Measurements from ENCODE around the gene PROZ. TPM values are rescaled to one million over a fixed set of nuclear protein-coding genes. Genes with fewer than 3 reads are reported as not detected.

PROZ gene
- total and polyA plus RNA-seq, 5 experiments from 2014 or later, result not detected

DNA sequence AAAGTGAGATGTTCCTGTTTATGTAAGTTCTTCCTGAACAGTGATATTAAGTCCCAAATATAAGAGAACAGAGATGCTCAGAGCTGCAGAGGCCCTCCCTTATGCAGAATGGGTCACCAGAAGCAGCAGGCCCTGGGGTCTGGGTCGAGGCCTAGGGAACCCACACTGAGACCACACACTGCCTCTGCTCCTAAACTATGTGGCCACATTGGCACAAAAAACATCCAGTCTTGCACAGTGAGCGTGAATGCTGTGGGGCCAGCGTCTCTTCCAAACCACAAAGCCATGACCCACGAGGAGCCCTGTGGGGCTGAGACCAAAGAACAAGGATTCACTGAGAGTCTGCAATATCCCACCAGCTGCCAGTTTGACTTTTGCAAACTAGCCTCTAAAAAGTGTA is 23.6 kb downstream of the PROZ start:
- Mint-ChIP-seq H3K36me3 (peaks cover 0 to 76% (median 31%) of the 10 kb centered on the region in 3 donors), H3K9me3 (peaks cover 0 to 2% (median 0%) of the 10 kb centered on the region in 9 donors), H3K27ac (peak overlapping the region in 2 of 10 donors; percentile 38 to 84), H3K4me3 (no peak overlapping the region), H3K27me3 (no peaks in the 10 kb centered on the region), H3K4me1 (peaks cover 7 to 57% (median 18%) of the 10 kb centered on the region in 4 donors)
- no peak for ATAC-seq
- DNase-seq, result no peak
- POLR2A ChIA-PET, result interaction anchor here (0.6 to 1.5 kb wide), 2 partner anchors 27 to 58 kb away, joined by 3 to 4 read pairs; partner anchors contain the start of gene CUL4A

DNA sequence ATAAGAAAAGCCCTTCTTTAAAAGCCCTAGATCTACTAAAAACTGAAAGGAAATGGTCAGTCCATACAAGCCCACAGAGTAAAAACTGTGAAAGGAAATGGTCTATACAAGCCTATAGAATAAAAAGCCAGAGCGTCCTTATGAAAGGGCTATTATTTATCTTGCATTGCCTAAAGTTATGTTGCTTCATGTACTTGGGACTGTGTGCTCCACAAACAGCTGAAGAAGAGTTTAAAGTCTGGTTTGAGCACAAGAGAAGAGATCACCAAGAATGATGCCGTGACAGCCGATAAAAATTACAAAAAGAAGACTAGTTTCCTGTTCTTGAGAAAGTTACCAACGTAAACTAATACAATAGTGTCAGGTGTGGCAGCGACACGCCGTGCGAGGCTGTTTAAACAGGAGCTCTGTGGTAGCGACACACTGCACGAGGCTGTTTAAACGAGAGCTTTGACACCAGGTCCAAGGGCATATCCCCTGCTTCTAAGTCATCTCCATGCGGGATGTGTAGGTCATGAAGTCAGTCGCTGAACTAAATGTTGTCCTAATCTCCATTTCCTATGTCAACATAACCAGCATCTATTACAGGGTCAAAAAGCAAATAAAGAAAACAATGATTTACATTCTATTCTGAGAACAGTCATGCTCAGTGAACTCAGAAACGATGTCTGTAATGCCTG is 25.1 kb downstream of the PROZ start:
- POLR2A ChIA-PET, result interaction anchor here (1.5 kb wide), 1 partner anchor 26 kb away, joined by 4 read pairs; the partner anchor contains the start of gene CUL4A
- Mint-ChIP-seq H3K4me3 (peak overlapping the region in 2 of 10 donors; percentile 15 to 57), H3K36me3 (peaks cover 0 to 78% (median 25%) of the 10 kb centered on the region in 3 donors), H3K27ac (peak overlapping the region in 5 of 10 donors; percentile 19 to 85 (median 72)), H3K4me1 (peaks cover 11 to 63% (median 18%) of the 10 kb centered on the region in 4 donors), H3K27me3 (no peaks in the 10 kb centered on the region), H3K9me3 (peaks cover 0 to 2% (median 0%) of the 10 kb centered on the region in 9 donors)
- DNase-seq (no peak), ATAC-seq (no peak)

- H3K27ac Mint-ChIP-seq, result peak overlapping the region; percentile 27 to 96 (median 82)
- no peaks in the 10 kb centered on the region for H3K27me3 Mint-ChIP-seq
- H3K36me3 Mint-ChIP-seq, result peaks cover 0 to 77% (median 22%) of the 10 kb centered on the region in 3 donors
- peaks cover 0 to 1% (median 0%) of the 10 kb centered on the region in 9 donors for H3K9me3 Mint-ChIP-seq
- POLR2A ChIA-PET, result interaction anchor here (1.4 kb wide), 1 partner anchor 24 kb away, joined by 6 read pairs; the partner anchor contains the start of genes CUL4A and PCID2
- ATAC-seq (peak; percentile 56 to 66), DNase-seq (peak in 1 of 10 donors; percentile 45)
- H3K4me1 Mint-ChIP-seq, result peaks cover 13 to 57% (median 18%) of the 10 kb centered on the region in 4 donors
- H3K4me3 Mint-ChIP-seq, result peak overlapping the region; percentile 57 to 87 (median 74)
These were observed 26.4 kb downstream of the PROZ start for GRCh38 chr13:113184568-113185440.

DNA sequence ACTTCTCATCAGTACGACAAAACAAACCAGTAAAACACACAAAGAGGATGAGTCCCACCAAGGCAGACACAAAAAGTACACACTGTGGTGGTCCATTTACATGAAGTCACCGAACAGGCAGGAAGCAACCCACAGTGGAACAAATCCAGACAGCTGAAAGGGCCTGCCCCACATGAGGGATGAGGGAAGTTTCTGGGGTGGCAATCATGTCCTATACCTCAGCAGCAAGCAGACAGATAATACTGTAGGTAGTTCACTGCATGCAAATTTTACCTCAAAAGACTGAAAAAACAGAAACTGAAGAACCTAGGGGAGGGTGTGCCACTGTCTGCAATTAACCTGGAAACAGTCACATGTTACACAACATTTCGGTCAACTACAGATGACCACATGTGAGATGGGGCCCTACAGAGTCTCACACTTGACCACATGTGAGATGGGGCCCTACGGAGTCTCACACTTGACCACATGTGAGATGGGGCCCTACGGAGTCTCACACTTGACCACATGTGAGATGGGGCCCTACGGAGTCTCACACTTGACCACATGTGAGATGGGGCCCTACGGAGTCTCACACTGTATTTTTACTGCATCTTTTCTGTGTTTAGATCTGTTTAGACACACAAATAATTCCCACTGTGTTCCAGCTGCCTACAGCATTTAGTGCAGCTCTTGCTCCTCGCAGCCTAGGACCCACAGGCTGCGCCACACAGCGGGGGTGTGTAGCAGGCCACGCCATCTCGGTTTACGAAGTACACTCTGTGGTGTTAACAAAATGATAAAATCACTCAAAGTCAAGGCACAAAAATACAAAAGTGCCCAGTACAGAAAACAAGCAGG is 27.8 kb downstream of the PROZ start:
- POLR2A ChIA-PET, result no interaction called here
- ATAC-seq, result peak in 1 of 2 donors; percentile 16
- H3K4me1 Mint-ChIP-seq, result peaks cover 13 to 48% (median 17%) of the 10 kb centered on the region in 4 donors
- no peaks in the 10 kb centered on the region for H3K27me3 Mint-ChIP-seq
- peak in 1 of 10 donors; percentile 26 for DNase-seq
- no peaks in the 10 kb centered on the region for H3K9me3 Mint-ChIP-seq
- H3K27ac Mint-ChIP-seq, result peak overlapping the region in 9 of 10 donors; percentile 48 to 96 (median 79)
- peaks cover 0 to 76% (median 19%) of the 10 kb centered on the region in 3 donors for H3K36me3 Mint-ChIP-seq
- H3K4me3 Mint-ChIP-seq, result peak overlapping the region in 4 of 10 donors; percentile 18 to 69 (median 54)

DNA sequence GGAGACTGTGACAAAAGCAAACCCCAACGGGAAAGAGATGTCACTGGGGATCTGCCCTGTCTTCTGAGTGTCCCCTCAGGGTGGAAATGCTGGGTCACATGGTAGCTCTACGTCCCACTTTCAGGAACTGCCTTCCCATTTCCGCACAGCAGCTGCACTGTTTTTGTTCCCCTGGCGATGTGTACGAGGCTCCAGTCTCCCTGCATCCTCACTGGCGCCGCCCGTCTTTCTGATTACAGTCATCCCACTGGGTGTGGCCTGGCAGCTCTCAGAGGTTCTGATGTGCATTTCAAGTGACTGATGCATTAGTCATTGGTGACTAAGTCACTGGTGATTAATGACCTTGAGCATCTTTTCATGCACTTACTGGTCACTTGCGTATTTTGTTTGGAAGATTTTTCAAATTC is 28.8 kb downstream of the PROZ start:
- no peak for ATAC-seq
- no peaks in the 10 kb centered on the region for H3K9me3 Mint-ChIP-seq

DNA sequence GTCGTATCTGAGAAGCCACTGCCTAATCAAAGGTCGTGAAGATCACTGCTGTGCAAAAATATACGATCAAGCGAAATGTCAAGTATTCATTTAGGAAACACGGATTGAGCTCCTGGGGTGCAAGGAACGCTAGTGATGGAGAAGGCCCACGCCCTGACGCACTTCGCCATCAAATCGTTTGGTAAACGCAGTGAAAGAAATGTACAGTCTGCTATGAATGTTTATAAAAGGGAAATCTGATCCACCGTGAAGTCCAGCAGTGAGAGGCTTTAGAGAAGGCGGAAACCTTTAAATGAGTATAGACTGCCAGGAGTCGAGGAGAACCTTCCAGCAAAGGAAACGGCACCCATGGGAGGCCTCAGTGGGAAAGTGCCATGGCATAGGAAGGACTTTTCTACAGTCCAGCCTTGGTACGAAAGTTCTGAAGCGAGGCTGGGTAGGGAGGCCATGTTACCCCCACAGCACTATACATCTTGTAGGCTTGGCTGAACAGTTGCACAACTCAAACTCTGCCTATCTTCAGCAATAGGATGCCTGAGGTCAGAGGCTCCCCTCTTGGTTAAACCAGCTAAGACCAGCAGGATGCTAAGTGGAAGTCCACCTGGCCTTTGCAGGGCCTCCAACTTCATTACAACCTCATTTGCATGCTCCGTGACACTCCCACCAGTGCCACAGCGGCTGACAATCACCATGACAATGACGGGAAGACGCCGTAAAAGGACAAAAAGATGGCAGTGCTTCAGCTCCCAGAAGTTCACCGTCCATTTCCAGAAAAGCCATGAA is 29.6 kb downstream of the PROZ start:
- no peak for ATAC-seq
- Mint-ChIP-seq H3K36me3 (peaks cover 0 to 79% (median 17%) of the 10 kb centered on the region in 3 donors), H3K4me3 (no peak overlapping the region), H3K4me1 (peaks cover 13 to 42% (median 17%) of the 10 kb centered on the region in 4 donors), H3K27me3 (no peaks in the 10 kb centered on the region), H3K27ac (peak overlapping the region in 3 of 10 donors; percentile 79 to 89 (median 80)), H3K9me3 (no peaks in the 10 kb centered on the region)
- POLR2A ChIA-PET, result no interaction called here
- DNase-seq, result no peak

More for the DNA sequence above, 28.8 kb downstream of the PROZ start:
- peaks cover 13 to 45% (median 17%) of the 10 kb centered on the region in 4 donors for H3K4me1 Mint-ChIP-seq
- DNase-seq, result no peak
- no peaks in the 10 kb centered on the region for H3K27me3 Mint-ChIP-seq
- peak overlapping the region in 5 of 10 donors; percentile 33 to 89 (median 79) for H3K27ac Mint-ChIP-seq
- H3K36me3 Mint-ChIP-seq, result peaks cover 0 to 75% (median 17%) of the 10 kb centered on the region in 3 donors
- POLR2A ChIA-PET, result no interaction called here
- peak overlapping the region in 2 of 10 donors; percentile 18 to 25 for H3K4me3 Mint-ChIP-seq

- Mint-ChIP-seq H3K27me3 (no peaks in the 10 kb centered on the region), H3K27ac (peak overlapping the region in 1 of 10 donors; percentile 59), H3K4me3 (no peak overlapping the region), H3K9me3 (no peaks in the 10 kb centered on the region), H3K36me3 (peaks cover 0 to 82% (median 10%) of the 10 kb centered on the region in 3 donors), H3K4me1 (peaks cover 7 to 24% (median 10%) of the 10 kb centered on the region in 4 donors)
- POLR2A ChIA-PET, result no interaction called here
- DNase-seq, result no peak
- no peak for ATAC-seq
These were observed 31.7 kb downstream of the PROZ start for GRCh38 chr13:113190181-113190580.

- ATAC-seq (no peak), DNase-seq (no peak)
- Mint-ChIP-seq H3K27me3 (no peaks in the 10 kb centered on the region), H3K4me3 (no peak overlapping the region), H3K27ac (no peak overlapping the region), H3K36me3 (peaks cover 0 to 92% (median 17%) of the 10 kb centered on the region in 3 donors), H3K9me3 (no peaks in the 10 kb centered on the region), H3K4me1 (peaks cover 0 to 7% (median 2%) of the 10 kb centered on the region in 4 donors)
- POLR2A ChIA-PET, result no interaction called here
These were observed 33.8 kb downstream of the PROZ start for GRCh38 chr13:113192279-113192678.

DNA sequence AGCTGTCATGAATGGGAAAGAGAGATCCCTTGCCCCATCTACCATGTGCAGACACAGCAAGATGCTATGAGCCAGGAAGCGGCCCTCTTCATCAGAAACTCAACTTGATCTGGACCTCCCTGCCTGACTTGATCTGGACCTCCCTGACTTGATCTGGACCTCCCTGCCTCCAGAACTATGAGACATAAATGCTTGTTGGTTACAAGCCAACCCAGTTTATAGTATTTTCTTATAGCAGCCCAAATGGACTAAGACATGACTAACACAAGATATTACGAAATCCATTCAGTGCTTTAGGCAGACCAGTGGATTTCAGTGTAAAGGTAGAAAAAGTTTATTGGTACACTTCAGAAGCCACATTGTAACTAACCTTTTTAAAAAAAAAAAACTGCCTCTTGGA is 34.5 kb downstream of the PROZ start:
- H3K27me3 Mint-ChIP-seq, result no peaks in the 10 kb centered on the region
- peaks cover 0 to 4% (median under 1%) of the 10 kb centered on the region in 4 donors for H3K4me1 Mint-ChIP-seq
- no peak for ATAC-seq
- no peak overlapping the region for H3K27ac Mint-ChIP-seq
- no peak for DNase-seq
- peaks cover 0 to 92% (median 17%) of the 10 kb centered on the region in 3 donors for H3K36me3 Mint-ChIP-seq
- POLR2A ChIA-PET, result no interaction called here
- H3K4me3 Mint-ChIP-seq, result no peak overlapping the region
- H3K9me3 Mint-ChIP-seq, result no peaks in the 10 kb centered on the region

DNA sequence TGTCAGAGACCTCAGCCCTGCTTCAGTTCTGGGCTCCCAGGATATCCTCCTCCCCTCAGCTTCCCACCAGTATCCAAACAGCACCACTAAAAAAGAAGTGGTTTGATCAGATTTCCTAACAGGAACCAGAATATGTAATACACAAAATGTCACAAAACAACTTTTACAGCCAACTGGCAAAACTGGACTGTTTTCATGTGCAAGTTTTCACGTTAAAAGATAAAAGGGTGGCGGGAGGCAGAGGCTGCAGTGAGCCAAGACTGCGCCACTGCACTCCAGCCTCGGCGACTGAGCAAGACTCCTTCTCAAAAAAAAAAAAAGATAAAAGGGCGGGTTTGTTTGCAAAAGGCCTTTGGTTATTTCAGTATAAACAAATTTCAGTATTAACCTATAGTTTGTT is 36.9 kb downstream of the PROZ start:
- POLR2A ChIA-PET, result no interaction called here
- H3K4me1 Mint-ChIP-seq, result peaks cover 0 to 4% (median 2%) of the 10 kb centered on the region in 4 donors
- ATAC-seq, result no peak
- H3K27me3 Mint-ChIP-seq, result no peaks in the 10 kb centered on the region
- H3K9me3 Mint-ChIP-seq, result no peaks in the 10 kb centered on the region
- no peak overlapping the region for H3K27ac Mint-ChIP-seq
- H3K36me3 Mint-ChIP-seq, result peaks cover 0 to 92% (median 12%) of the 10 kb centered on the region in 3 donors
- no peak for DNase-seq
- H3K4me3 Mint-ChIP-seq, result no peak overlapping the region
